AG09309 (cell line): ENCODE data around the gene STT3A.

Experiments used
- DNase-seq: peaks from one replicate; pipeline ENCODE4 v3.0.0-alpha.2; 2010; ENCODE audit warnings: low read depth
- H3K4me3 ChIP-seq: 2 replicates; pipeline ENCODE4 v1.5.1; 2011; ENCODE audit warnings: mild to moderate bottlenecking, low read depth, low read length, moderate library complexity; ENCODE audit not compliant: control insufficient read depth
- CTCF ChIP-seq: IDR thresholded peaks from 2 replicates; pipeline ENCODE4 v1.5.1; 2011; ENCODE audit warnings: mild to moderate bottlenecking, low read depth, low read length, inconsistent platforms; ENCODE audit not compliant: insufficient read depth, control insufficient read depth; ENCODE audit errors: missing control alignments

The STT3A gene

GRCh38 chr11:125585487-125585886, 7.2 kb upstream of the STT3A start:
- no peak for TF ChIP-seq CTCF
- no peak overlapping the region for H3K4me3 ChIP-seq
- DNase-seq = no peak

- no peak for DNase-seq
- H3K4me3 ChIP-seq = no peak overlapping the region
- TF ChIP-seq CTCF = no peak
Observed at GRCh38 chr11:125586623-125587022, 6.0 kb upstream of the STT3A start.

GRCh38 chr11:125587480-125587879, 5.2 kb upstream of the STT3A start:
- TF ChIP-seq CTCF = no peak
- no peak overlapping the region for H3K4me3 ChIP-seq
- DNase-seq = no peak

- TF ChIP-seq CTCF = no peak
- DNase-seq = no peak
Observed at GRCh38 chr11:125588505-125588904, 4.1 kb upstream of the STT3A start.

GRCh38 chr11:125591649-125592304, 875 bp upstream of the STT3A start:
- peak overlapping the region; percentile 58 for H3K4me3 ChIP-seq
- no peak for TF ChIP-seq CTCF
- no peak for DNase-seq

More at GRCh38 chr11:125588505-125588904, 4.1 kb upstream of the STT3A start:
- no peak overlapping the region for H3K4me3 ChIP-seq

- TF ChIP-seq CTCF = no peak
- no peak for DNase-seq
Observed at GRCh38 chr11:125593114-125593820, 615 bp downstream of the STT3A start.

More at GRCh38 chr11:125593114-125593820, 615 bp downstream of the STT3A start:
- peak overlapping the region; percentile 90 for H3K4me3 ChIP-seq
